Body of pancreas (tissue), 4 donors: Measurements from ENCODE around the gene AIM2. TPM values are rescaled to one million over a fixed set of nuclear protein-coding genes. Genes with fewer than 3 reads are reported as not detected.

ENCODE experiments used
- ATAC-seq: fragments of 150-250 bp; one replicate; pipeline ENCODE4 v1.9.1; 2016
- DNase-seq, 4 donors: peaks; one replicate each; pipeline ENCODE4 v3.0.0-alpha.2; 2019
- H3K27ac ChIP-seq, 4 donors: fragments of 200-600 bp; sonication (generic); 1 replicate in 3 of 4; 2 replicates in 1 of 4; pipeline versions ENCODE4 v1.5.1 to v1.6.1; 2016 to 2019; ENCODE audit warnings: mild to moderate bottlenecking in 1 of 4, mixed read lengths in 1 of 4, moderate library complexity in 1 of 4
- H3K27me3 ChIP-seq, 2 donors: fragments of 200-600 bp; sonication (generic); one replicate each; pipeline ENCODE4 v1.6.0; 2016; ENCODE audit warnings: mild to moderate bottlenecking in 1 of 2
- H3K36me3 ChIP-seq, 2 donors: fragments of 200-600 bp; sonication (generic); replicated peaks in 1 of 2; 2 replicates each; pipeline ENCODE4 v1.5.1; 2016; ENCODE audit warnings: low read depth in 2 of 2; ENCODE audit not compliant: insufficient read depth in 1 of 2
- H3K4me1 ChIP-seq: fragments of 200-600 bp; sonication (generic); one replicate; pipeline ENCODE4 v1.6.0; 2016
- H3K4me3 ChIP-seq, 2 donors: fragments of 200-600 bp; sonication (generic); 1 replicate in 1 of 2; 2 replicates in 1 of 2; pipeline ENCODE4 v1.5.1; 2016 to 2019
- H3K9me3 ChIP-seq, 3 donors: fragments of 200-600 bp; sonication (generic); 1 replicate in 2 of 3; 2 replicates in 1 of 3; pipeline ENCODE4 v1.5.1; 2016
- POLR2A ChIP-seq, 3 donors: fragments of 450-650 bp; IDR thresholded peaks; one replicate each; pipeline ENCODE4 v1.6.1; 2016; ENCODE audit warnings: antibody characterized with exemption in 3 of 3, mild to moderate bottlenecking in 2 of 3
- WGBS, 2 donors: methylation state at CpG; one replicate each; pipeline ENCODE4 v1.1.5; 2017; 5-methylcytosine and 5-hydroxymethylcytosine counted together
- intact Hi-C: fragments of 100-400 bp; cut with DNase I; formaldehyde crosslinking; loops from one replicate; pipeline ENCODE4 v1.15.1; 2023
- total RNA-seq, 2 donors: library from RNA; depleted of rRNA; stranded (reverse); fragments of >200 nt; gene quantifications; one replicate each; pipeline ENCODE4 v1.1.0, GENCODE V29; 2016
- TF ChIP-seq, protein P1 (sequence below), 7 experiments: fragments of 450-650 bp in 4 of 7; fragments of 200-600 bp in 3 of 7; sonication (generic) in 3 of 7; IDR thresholded peaks; one replicate each; pipeline ENCODE4 v1.5.1; 2016 to 2019; ENCODE audit warnings: antibody characterized with exemption in 7 of 7

The AIM2 gene
- total RNA-seq, 2 donors from 2014 or later: not detected

DNA sequence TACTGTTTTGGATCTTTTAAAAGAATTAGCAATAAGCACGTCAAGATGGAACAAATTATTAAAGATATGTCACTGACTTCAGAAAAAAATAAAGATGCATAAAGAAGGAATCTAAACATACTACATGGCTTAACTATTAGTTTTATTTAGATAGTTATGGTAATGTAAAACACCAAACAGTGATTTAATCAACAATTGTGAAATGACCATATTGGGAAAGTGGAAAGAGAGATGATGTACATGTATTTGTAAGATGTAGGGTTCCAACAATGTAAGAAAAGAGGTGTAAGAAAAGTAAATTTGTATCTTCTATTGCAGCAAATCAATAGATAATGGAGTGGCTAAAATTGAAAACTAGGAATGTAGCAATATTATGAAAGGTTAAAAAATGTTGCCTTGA is 6.4 kb upstream of the AIM2 start:
- Histone ChIP-seq H3K4me3 (no peak overlapping the region), H3K4me1 (no peaks in the 10 kb centered on the region), H3K27ac (no peak overlapping the region), H3K9me3 (no peaks in the 10 kb centered on the region), H3K27me3 (no peaks in the 10 kb centered on the region), H3K36me3 (no peaks in the 10 kb centered on the region)
- DNase-seq: no peak
- TF ChIP-seq POLR2A (IDR thresholded peaks at IDR 0.05): no peak
- TF ChIP-seq, protein P1, sequence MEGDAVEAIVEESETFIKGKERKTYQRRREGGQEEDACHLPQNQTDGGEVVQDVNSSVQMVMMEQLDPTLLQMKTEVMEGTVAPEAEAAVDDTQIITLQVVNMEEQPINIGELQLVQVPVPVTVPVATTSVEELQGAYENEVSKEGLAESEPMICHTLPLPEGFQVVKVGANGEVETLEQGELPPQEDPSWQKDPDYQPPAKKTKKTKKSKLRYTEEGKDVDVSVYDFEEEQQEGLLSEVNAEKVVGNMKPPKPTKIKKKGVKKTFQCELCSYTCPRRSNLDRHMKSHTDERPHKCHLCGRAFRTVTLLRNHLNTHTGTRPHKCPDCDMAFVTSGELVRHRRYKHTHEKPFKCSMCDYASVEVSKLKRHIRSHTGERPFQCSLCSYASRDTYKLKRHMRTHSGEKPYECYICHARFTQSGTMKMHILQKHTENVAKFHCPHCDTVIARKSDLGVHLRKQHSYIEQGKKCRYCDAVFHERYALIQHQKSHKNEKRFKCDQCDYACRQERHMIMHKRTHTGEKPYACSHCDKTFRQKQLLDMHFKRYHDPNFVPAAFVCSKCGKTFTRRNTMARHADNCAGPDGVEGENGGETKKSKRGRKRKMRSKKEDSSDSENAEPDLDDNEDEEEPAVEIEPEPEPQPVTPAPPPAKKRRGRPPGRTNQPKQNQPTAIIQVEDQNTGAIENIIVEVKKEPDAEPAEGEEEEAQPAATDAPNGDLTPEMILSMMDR (IDR thresholded peaks at IDR 0.05): no peak
- intact Hi-C loops: no loop called here
- ATAC-seq: no peak
- 83 to 84% methylated on average over 1 of the region's 1 CpG for WGBS, 2 donors

DNA sequence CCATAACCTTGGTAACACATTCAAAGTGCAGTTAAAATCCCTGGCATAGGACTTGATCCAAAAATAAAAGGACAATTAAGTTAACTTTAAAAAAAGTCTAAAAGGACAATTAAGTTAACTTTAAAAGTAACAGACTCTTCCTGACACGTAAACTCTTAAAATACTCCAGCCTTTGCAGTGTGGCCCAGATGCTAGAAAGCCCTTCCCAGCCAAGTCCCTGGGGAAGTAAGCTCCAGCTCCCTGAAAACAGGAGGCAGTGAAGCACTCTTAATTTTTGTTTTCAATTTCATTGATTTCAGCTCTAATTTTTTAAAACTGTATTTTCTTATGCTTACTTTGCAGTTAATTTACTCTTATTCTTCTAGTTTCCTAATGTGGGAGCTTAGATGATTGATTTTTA is 5.1 kb upstream of the AIM2 start:
- TF ChIP-seq, protein P1 (IDR thresholded peaks at IDR 0.05): no peak
- TF ChIP-seq POLR2A (IDR thresholded peaks at IDR 0.05): no peak
- no peaks in the 10 kb centered on the region for H3K36me3 ChIP-seq
- intact Hi-C loops: no loop called here
- DNase-seq: no peak
- no peak for ATAC-seq
- H3K27me3 ChIP-seq: no peaks in the 10 kb centered on the region
- H3K4me1 ChIP-seq: no peaks in the 10 kb centered on the region
- no peaks in the 10 kb centered on the region for H3K9me3 ChIP-seq
- H3K27ac ChIP-seq: no peak overlapping the region
- H3K4me3 ChIP-seq: no peak overlapping the region
- 61 to 78% methylated on average over 1 of the region's 1 CpG for WGBS, 2 donors

DNA sequence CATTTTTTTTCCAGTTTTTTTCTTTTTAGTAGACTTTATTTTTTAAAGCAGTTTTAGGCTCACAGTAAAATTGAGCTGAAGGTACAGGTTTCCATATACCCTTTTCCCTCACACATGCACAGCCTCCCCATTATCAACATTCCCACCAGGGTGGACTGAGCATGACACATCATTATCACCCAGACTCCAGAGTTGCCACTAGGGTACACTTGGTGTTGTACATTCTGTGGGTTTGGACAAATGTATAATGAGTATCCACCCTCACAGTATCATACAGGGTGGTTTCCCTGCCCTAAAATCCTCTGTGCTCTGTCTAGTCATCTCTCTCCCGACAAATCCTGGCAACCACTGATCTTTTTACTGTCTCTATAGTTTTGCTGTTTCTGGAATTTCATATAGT is 3.0 kb upstream of the AIM2 start:
- WGBS, 2 donors: 65 to 82% methylated on average over 1 of the region's 1 CpG
- no peak for TF ChIP-seq POLR2A (IDR thresholded peaks at IDR 0.05)
- intact Hi-C loops: no loop called here

DNA sequence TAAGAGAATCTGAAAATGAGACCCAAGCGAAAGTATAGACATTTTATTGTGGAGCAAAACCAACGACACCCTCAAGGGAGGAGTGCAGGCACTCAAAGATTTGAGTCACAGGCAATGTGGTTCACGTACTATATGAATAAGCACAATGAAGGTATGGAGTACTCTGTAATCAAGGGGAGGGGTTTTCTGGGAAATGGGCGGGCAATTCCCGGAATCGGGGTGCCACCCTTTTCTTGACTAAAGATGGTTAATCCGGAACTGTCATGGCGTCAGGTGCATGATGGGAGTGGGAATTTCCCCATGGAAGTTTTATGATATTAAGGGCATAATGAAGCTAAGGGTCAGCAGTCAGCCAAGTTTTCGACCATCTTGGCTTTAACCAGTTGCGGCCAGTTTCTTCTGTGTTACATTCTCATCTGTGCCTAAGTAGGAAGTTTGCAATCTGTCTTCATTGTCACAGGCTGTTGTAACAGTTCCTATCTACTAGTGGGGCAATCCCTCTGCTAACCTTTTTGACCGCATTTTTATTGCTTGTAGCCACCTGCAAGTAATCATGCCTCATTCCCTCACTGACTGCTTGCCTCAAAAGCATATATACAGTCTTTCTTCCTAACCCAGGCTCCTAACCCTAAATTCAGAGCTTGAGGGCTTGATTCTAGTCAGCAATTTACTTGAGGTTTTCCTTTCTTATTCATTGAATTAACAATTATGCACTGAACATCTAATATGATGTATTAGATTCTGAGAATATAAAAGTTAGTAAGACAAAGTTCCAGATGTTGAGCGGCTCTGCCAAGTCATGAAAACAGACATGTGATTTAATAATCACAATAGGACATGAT is 775 bp upstream of the AIM2 start:
- Histone ChIP-seq H3K4me1 (no peaks in the 10 kb centered on the region), H3K36me3 (no peaks in the 10 kb centered on the region), H3K4me3 (no peak overlapping the region), H3K9me3 (no peaks in the 10 kb centered on the region), H3K27me3 (no peaks in the 10 kb centered on the region), H3K27ac (peak overlapping the region in 1 of 4 donors; percentile 31)
- ATAC-seq: no peak
- peak in 2 of 4 donors; percentile 13 to 32 for DNase-seq
- TF ChIP-seq, protein P1 (IDR thresholded peaks at IDR 0.05): no peak
- no peak for TF ChIP-seq POLR2A (IDR thresholded peaks at IDR 0.05)
- intact Hi-C loops: no loop called here
- 68 to 81% methylated on average over 12 of the region's 12 CpGs for WGBS, 2 donors

More for the DNA sequence above, 3.0 kb upstream of the AIM2 start:
- no peak overlapping the region for H3K4me3 ChIP-seq
- H3K36me3 ChIP-seq: no peaks in the 10 kb centered on the region
- DNase-seq: no peak
- H3K9me3 ChIP-seq: no peaks in the 10 kb centered on the region
- ATAC-seq: no peak
- H3K27me3 ChIP-seq: no peaks in the 10 kb centered on the region
- H3K4me1 ChIP-seq: no peaks in the 10 kb centered on the region
- no peak overlapping the region for H3K27ac ChIP-seq

DNA sequence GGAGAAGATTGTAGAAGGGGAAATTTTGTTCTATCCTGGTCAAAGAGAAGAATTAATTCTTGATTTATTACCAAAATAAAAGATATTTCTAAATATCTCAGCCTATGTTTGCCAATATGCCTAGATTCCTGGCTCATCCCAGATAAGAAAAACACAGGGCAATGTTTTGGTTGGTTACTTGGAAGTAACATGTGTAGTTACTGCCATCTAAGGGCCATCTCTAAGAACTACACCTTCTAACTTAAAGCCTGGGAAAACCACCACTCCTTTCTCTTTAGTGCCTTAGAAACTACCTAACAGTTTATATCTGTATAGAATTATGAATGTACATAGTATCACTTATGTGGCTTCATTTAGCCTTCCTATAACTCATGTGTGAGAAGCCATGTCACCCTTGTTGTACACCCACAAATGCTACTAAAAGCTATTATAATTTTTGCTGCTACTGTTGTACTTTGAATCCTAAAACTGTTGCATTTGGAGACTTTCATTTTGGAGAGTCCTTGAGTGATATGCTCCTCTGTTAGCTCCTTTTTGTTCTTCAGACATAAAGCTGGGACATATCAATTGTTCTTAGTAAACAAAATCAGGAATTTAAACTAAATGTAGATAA is 4.5 kb downstream of the AIM2 start:
- Histone ChIP-seq H3K9me3 (no peaks in the 10 kb centered on the region), H3K27ac (no peak overlapping the region), H3K27me3 (no peaks in the 10 kb centered on the region), H3K36me3 (no peaks in the 10 kb centered on the region), H3K4me3 (no peak overlapping the region), H3K4me1 (no peaks in the 10 kb centered on the region)
- ATAC-seq: peak; percentile 69
- TF ChIP-seq POLR2A (IDR thresholded peaks at IDR 0.05): no peak
- TF ChIP-seq, protein P1 (IDR thresholded peaks at IDR 0.05): peak; percentile 7 to 75 (median 57)
- no peak for DNase-seq
- intact Hi-C loops: no loop called here
